ENCODE data around the gene MTHFR. TPM values are rescaled to one million over a fixed set of nuclear protein-coding genes. Genes with fewer than 3 reads are reported as not detected.

The MTHFR gene
- total RNA-seq, 1 donor, result 32.6 TPM

DNA sequence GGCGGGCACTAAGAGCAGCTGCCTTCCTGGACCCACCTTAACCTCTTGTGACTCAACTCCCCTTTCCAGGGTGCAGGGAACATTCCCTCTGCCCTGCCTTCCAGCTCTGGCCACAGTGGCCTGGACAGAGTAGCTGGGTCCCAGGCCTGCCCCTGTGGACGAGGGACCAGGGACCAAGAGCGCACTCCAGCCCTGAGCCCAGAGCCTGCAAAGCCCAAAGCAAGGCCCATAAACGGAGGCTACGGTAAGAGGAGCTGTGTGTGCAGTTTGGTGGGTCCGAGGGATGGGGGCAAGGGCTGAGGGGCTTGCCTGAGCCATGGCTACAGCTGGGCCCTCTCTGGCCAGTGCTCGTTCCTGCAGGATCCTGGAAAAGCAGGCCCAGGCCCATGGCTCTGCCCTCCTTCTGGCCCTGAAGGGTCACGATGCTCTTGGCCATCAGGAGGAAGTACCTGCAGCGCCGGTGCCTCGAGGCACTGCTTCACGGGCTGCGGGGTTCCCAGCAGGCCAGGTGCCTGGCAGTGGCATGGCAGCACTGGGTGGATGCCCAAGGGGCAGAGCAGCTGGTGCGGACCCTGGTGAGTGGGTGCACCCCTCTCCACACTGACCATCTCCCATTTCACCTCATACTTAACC is 17.8 kb downstream of the MTHFR start:
- H3K4me1 ChIP-seq (ENCODE audit: insufficient read depth, low read length), result peaks cover 23% of the 10 kb centered on the region
- TF ChIP-seq, protein P1, sequence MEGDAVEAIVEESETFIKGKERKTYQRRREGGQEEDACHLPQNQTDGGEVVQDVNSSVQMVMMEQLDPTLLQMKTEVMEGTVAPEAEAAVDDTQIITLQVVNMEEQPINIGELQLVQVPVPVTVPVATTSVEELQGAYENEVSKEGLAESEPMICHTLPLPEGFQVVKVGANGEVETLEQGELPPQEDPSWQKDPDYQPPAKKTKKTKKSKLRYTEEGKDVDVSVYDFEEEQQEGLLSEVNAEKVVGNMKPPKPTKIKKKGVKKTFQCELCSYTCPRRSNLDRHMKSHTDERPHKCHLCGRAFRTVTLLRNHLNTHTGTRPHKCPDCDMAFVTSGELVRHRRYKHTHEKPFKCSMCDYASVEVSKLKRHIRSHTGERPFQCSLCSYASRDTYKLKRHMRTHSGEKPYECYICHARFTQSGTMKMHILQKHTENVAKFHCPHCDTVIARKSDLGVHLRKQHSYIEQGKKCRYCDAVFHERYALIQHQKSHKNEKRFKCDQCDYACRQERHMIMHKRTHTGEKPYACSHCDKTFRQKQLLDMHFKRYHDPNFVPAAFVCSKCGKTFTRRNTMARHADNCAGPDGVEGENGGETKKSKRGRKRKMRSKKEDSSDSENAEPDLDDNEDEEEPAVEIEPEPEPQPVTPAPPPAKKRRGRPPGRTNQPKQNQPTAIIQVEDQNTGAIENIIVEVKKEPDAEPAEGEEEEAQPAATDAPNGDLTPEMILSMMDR (IDR thresholded peaks at IDR 0.05; ENCODE audit: extremely low read depth, low read depth, low read length), result no peak
- H3K9me3 ChIP-seq (ENCODE audit: low read depth, low read length), result no peaks in the 10 kb centered on the region
- peak overlapping the region; percentile 81 for H2AFZ ChIP-seq (ENCODE audit: low read length)
- DNase-seq (ENCODE audit: insufficient read length, low spot score, missing footprints), result peak; percentile 55
- H3K79me2 ChIP-seq (ENCODE audit: insufficient read depth, low read length), result no peaks in the 10 kb centered on the region
- H3K36me3 ChIP-seq (ENCODE audit: insufficient read depth, low read length), result peaks cover 13% of the 10 kb centered on the region
- no peak overlapping the region for H3K4me3 ChIP-seq (ENCODE audit: insufficient read depth, low read length)
- no peak overlapping the region for H3K27ac ChIP-seq (ENCODE audit: low read depth, low read length)
- H3K4me2 ChIP-seq (ENCODE audit: insufficient read depth, low read length), result peak overlapping the region; percentile 76
- H3K27me3 ChIP-seq (ENCODE audit: insufficient read depth, low read length), result no peaks in the 10 kb centered on the region
- no peaks in the 10 kb centered on the region for H4K20me1 ChIP-seq (ENCODE audit: insufficient read depth, low read length)

DNA sequence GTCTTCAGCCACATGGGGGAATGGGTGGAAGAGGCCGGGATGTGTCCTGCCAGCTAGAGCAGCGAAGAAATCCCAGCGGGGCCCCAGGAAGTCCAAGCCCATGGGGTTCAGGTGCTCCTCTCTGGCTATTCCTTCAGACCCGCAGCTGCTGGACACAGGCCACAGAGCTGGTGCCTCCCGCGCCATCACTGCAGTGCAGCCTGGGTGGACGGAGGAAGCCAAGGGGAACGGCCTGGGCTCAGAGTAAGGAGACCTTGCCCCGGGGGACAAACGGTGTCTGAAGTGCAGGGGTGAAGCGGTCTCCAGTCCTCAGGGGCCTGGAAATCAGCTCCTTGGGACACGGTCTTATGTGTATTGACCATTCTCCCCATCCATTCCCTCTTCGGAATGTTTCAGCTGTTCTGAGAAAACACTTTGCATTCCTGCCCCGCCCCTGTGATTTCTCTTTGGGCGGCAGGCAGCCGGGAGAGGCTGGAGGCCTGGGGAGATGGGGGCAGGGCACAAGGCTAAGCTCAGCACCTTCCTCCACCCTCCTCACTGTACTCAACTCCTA is 18.4 kb downstream of the MTHFR start:
- H3K4me2 ChIP-seq (ENCODE audit: insufficient read depth, low read length), result peak overlapping the region; percentile 76
- no peaks in the 10 kb centered on the region for H3K9me3 ChIP-seq (ENCODE audit: low read depth, low read length)
- no peak overlapping the region for H3K27ac ChIP-seq (ENCODE audit: low read depth, low read length)
- TF ChIP-seq, protein P1 (IDR thresholded peaks at IDR 0.05; ENCODE audit: extremely low read depth, low read depth, low read length), result no peak
- DNase-seq (ENCODE audit: insufficient read length, low spot score, missing footprints), result peak; percentile 92
- no peaks in the 10 kb centered on the region for H4K20me1 ChIP-seq (ENCODE audit: insufficient read depth, low read length)
- peak overlapping the region; percentile 51 for H3K4me3 ChIP-seq (ENCODE audit: insufficient read depth, low read length)
- H3K4me1 ChIP-seq (ENCODE audit: insufficient read depth, low read length), result peaks cover 23% of the 10 kb centered on the region
- H2AFZ ChIP-seq (ENCODE audit: low read length), result peak overlapping the region; percentile 81
- H3K79me2 ChIP-seq (ENCODE audit: insufficient read depth, low read length), result no peaks in the 10 kb centered on the region
- no peaks in the 10 kb centered on the region for H3K27me3 ChIP-seq (ENCODE audit: insufficient read depth, low read length)
- peaks cover 11% of the 10 kb centered on the region for H3K36me3 ChIP-seq (ENCODE audit: insufficient read depth, low read length)

DNA sequence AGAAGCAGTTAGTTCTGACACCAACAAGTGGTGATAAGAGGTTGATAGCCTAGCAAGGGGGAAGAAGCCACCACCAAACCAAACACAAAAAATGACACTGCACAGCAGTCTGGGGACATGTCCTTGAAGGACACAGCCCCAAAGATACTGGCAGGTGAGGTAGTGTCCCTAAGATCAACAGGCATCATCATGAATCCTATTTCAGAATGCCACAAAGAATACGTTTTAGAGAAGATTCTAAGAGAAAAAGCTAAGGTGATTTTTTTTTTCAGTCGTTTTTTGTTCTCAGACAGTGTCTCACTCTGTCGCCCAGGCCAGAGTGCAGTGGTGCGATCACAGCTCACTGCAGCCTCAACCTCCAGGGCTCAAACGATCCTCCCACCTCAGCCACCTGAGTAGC is 19.6 kb downstream of the MTHFR start:
- Histone ChIP-seq H3K79me2 (ENCODE audit: insufficient read depth, low read length) (no peaks in the 10 kb centered on the region), H3K27ac (ENCODE audit: low read depth, low read length) (no peak overlapping the region), H4K20me1 (ENCODE audit: insufficient read depth, low read length) (no peaks in the 10 kb centered on the region), H3K4me2 (ENCODE audit: insufficient read depth, low read length) (no peak overlapping the region), H3K36me3 (ENCODE audit: insufficient read depth, low read length) (peaks cover 4% of the 10 kb centered on the region), H3K4me3 (ENCODE audit: insufficient read depth, low read length) (no peak overlapping the region), H2AFZ (ENCODE audit: low read length) (no peak overlapping the region), H3K4me1 (ENCODE audit: insufficient read depth, low read length) (peaks cover 22% of the 10 kb centered on the region), H3K27me3 (ENCODE audit: insufficient read depth, low read length) (no peaks in the 10 kb centered on the region), H3K9me3 (ENCODE audit: low read depth, low read length) (no peaks in the 10 kb centered on the region)
- TF ChIP-seq, protein P1 (IDR thresholded peaks at IDR 0.05; ENCODE audit: extremely low read depth, low read depth, low read length), result no peak
- DNase-seq (ENCODE audit: insufficient read length, low spot score, missing footprints), result no peak

DNA sequence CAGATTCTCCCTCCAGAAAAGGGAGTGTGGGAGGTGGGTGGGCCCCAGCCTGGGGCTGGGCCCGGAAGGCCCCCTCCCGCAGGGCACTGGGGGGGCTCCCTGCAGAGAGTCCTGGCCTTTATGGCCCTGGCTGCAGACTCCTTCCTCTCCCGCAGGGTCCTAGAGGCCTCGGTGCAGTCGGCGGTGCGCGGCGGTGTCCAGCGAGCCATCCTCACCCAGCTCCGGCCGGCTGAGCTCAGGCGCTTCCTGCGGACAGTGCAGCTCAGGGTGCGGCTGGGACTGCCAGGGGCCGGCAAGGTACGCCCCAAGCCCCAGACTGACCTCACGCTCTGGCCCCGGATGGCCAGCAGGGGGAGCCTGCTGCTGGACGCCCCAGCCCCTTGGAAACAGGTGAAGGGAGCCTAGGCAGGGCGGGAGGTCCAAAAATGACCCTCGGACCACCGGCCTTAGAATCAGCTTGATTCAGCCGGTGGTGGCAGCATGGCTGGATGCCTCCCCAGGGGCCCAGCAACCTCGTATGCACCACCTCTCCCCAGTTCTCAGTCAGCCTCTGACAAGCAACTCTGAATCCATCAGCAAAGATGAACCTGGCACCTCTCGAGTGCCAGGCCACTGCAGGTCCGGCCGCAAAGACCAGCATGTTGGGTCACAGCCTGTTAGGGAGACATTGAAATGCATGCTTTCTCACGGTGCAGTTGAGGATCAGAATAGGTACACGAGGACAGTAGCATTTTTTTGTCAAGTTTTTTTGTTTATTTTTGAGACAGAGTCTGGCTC is 20.6 kb downstream of the MTHFR start:
- Histone ChIP-seq H3K79me2 (ENCODE audit: insufficient read depth, low read length) (no peaks in the 10 kb centered on the region), H3K4me1 (ENCODE audit: insufficient read depth, low read length) (peaks cover 12% of the 10 kb centered on the region), H3K27me3 (ENCODE audit: insufficient read depth, low read length) (no peaks in the 10 kb centered on the region), H2AFZ (ENCODE audit: low read length) (peak overlapping the region; percentile 42), H3K9me3 (ENCODE audit: low read depth, low read length) (no peaks in the 10 kb centered on the region), H3K36me3 (ENCODE audit: insufficient read depth, low read length) (peaks cover 4% of the 10 kb centered on the region), H3K27ac (ENCODE audit: low read depth, low read length) (no peak overlapping the region), H3K4me3 (ENCODE audit: insufficient read depth, low read length) (peak overlapping the region; percentile 48), H3K4me2 (ENCODE audit: insufficient read depth, low read length) (peak overlapping the region; percentile 61), H4K20me1 (ENCODE audit: insufficient read depth, low read length) (no peaks in the 10 kb centered on the region)
- DNase-seq (ENCODE audit: insufficient read length, low spot score, missing footprints), result peak; percentile 95
- TF ChIP-seq, protein P1 (IDR thresholded peaks at IDR 0.05; ENCODE audit: extremely low read depth, low read depth, low read length), result peak; percentile 76
